Vagina (tissue), 2 donors: Measurements from ENCODE around the gene ARAF. TPM values are rescaled to one million over a fixed set of nuclear protein-coding genes. Genes with fewer than 3 reads are reported as not detected.

Experiments used
- DNase-seq, 2 donors: peaks; one replicate each; pipeline ENCODE4 v3.0.0-alpha.2; 2017; ENCODE audit errors: extremely low spot score in 2 of 2
- H3K27ac ChIP-seq: fragments of 200-600 bp; sonication (generic); one replicate; pipeline ENCODE4 v1.5.1; 2019
- H3K27me3 ChIP-seq: fragments of 200-600 bp; sonication (generic); one replicate; pipeline ENCODE4 v1.5.1; 2019
- H3K36me3 ChIP-seq, 2 donors: fragments of 200-600 bp; sonication (generic); one replicate each; pipeline ENCODE4 v1.5.1; 2017 to 2019
- H3K4me1 ChIP-seq: fragments of 200-600 bp; sonication (generic); one replicate; pipeline ENCODE4 v1.5.1; 2019
- H3K4me3 ChIP-seq, 2 donors: fragments of 200-600 bp; sonication (generic); 1 replicate in 1 of 2; 2 replicates in 1 of 2; pipeline ENCODE4 v1.5.1; 2016 to 2019
- H3K9me3 ChIP-seq: fragments of 200-600 bp; sonication (generic); one replicate; pipeline ENCODE4 v1.5.1; 2019
- CTCF ChIP-seq, 3 experiments: fragments of 450-650 bp in 2 of 3; fragments of 200-600 bp in 1 of 3; sonication (generic) in 1 of 3; IDR thresholded peaks; one replicate each; pipeline ENCODE4 v1.5.1; 2017 to 2019; ENCODE audit warnings: antibody characterized with exemption in 3 of 3, mild to moderate bottlenecking in 2 of 3, moderate library complexity in 2 of 3
- POLR2A ChIP-seq, 2 donors: fragments of 450-650 bp; IDR thresholded peaks; one replicate each; pipeline ENCODE4 v1.6.1; 2017; ENCODE audit warnings: antibody characterized with exemption in 2 of 2, mild to moderate bottlenecking in 2 of 2, moderate library complexity in 2 of 2
- POLR2AphosphoS5 ChIP-seq, 2 donors: sonication (generic); formaldehyde crosslinking; IDR thresholded peaks; one replicate each; pipeline ENCODE4 v1.9.0; 2017; ENCODE audit warnings: antibody characterized with exemption in 2 of 2, mild to moderate bottlenecking in 2 of 2, low read depth in 1 of 2; ENCODE audit not compliant: insufficient read depth in 1 of 2
- intact Hi-C: fragments of 100-400 bp; cut with DNase I; formaldehyde crosslinking; loops from one replicate; pipeline ENCODE4 v1.15.1; 2023
- microRNA-seq: library from miRNA; unstranded; fragments of <30 nt; microRNA quantifications from one replicate; pipeline ENCODE4, GENCODE V29; 2017; ENCODE audit warnings: borderline number of aligned reads, borderline replicate concordance
- small RNA-seq: library from RNA; depleted of rRNA; stranded (forward); fragments of <200 nt; gene quantifications from one replicate; pipeline ENCODE3, GENCODE V24; 2016
- total RNA-seq: library from RNA; depleted of rRNA; stranded (reverse); fragments of >200 nt; gene quantifications from one replicate; pipeline ENCODE4 v1.2.3, GENCODE V29; 2016

ARAF gene
- total RNA-seq, 1 donor from 2014 or later = 31.4 TPM

- TF ChIP-seq POLR2A (IDR thresholded peaks at IDR 0.05) (no peak), POLR2AphosphoS5 (IDR thresholded peaks at IDR 0.05; ENCODE audit: insufficient read depth in 1 of 2, low read depth in 1 of 2) (no peak), CTCF (IDR thresholded peaks at IDR 0.05) (no peak)
- Histone ChIP-seq H3K27me3 (no peaks in the 10 kb centered on the region), H3K4me3 (no peak overlapping the region), H3K9me3 (no peaks in the 10 kb centered on the region), H3K4me1 (peaks cover 4% of the 10 kb centered on the region), H3K27ac (no peak overlapping the region), H3K36me3 (no peaks in the 10 kb centered on the region)
- DNase-seq = peak in 1 of 2 donors; percentile 61
- intact Hi-C loops = no loop called here
Measured at GRCh38 chrX:47614618-47615017, 53.6 kb downstream of the ARAF start.

GRCh38 chrX:47618923-47619485 is 58.0 kb downstream of the ARAF start:
- no peaks in the 10 kb centered on the region for H3K36me3 ChIP-seq
- no peak for TF ChIP-seq POLR2AphosphoS5 (IDR thresholded peaks at IDR 0.05; ENCODE audit: insufficient read depth in 1 of 2, low read depth in 1 of 2)
- no peak for TF ChIP-seq CTCF (IDR thresholded peaks at IDR 0.05)
- TF ChIP-seq POLR2A (IDR thresholded peaks at IDR 0.05) = no peak
- no peaks in the 10 kb centered on the region for H3K9me3 ChIP-seq
- H3K4me3 ChIP-seq = peak overlapping the region in 1 of 2 donors; percentile 32
- intact Hi-C loops = no loop called here
- H3K27me3 ChIP-seq = no peaks in the 10 kb centered on the region
- H3K4me1 ChIP-seq = peaks cover 4% of the 10 kb centered on the region
- H3K27ac ChIP-seq = no peak overlapping the region
- DNase-seq = peak; percentile 25 to 76

GRCh38 chrX:47619486-47620302 is 58.7 kb downstream of the ARAF start, which contains the start of gene SYN1:
TSS of gene SYN1 (minus strand) at chrX:47619857. CDS start at chrX:47619728, 129 bp downstream.
- Histone ChIP-seq H3K27ac (no peak within 1 kb of the TSS), H3K36me3 (no peaks in the 10 kb centered on the region), H3K4me3 (peak within 1 kb of the TSS; percentile 13 to 32), H3K4me1 (peaks cover 4% of the 10 kb centered on the region), H3K27me3 (no peaks in the 10 kb centered on the region), H3K9me3 (no peaks in the 10 kb centered on the region)
- TF ChIP-seq POLR2A (IDR thresholded peaks at IDR 0.05) (no peak), POLR2AphosphoS5 (IDR thresholded peaks at IDR 0.05; ENCODE audit: insufficient read depth in 1 of 2, low read depth in 1 of 2) (no peak), CTCF (IDR thresholded peaks at IDR 0.05) (no peak)
- DNase-seq = peak; percentile 70 to 87
- intact Hi-C loops = no loop called here

GRCh38 chrX:47620303-47620685 is 59.3 kb downstream of the ARAF start:
- Histone ChIP-seq H3K36me3 (no peaks in the 10 kb centered on the region), H3K4me1 (peaks cover 4% of the 10 kb centered on the region), H3K4me3 (no peak overlapping the region), H3K9me3 (no peaks in the 10 kb centered on the region), H3K27me3 (no peaks in the 10 kb centered on the region), H3K27ac (no peak overlapping the region)
- TF ChIP-seq POLR2A (IDR thresholded peaks at IDR 0.05) = no peak
- no peak for TF ChIP-seq CTCF (IDR thresholded peaks at IDR 0.05)
- no peak for TF ChIP-seq POLR2AphosphoS5 (IDR thresholded peaks at IDR 0.05; ENCODE audit: insufficient read depth in 1 of 2, low read depth in 1 of 2)
- intact Hi-C loops = no loop called here
- peak; percentile 40 to 60 for DNase-seq

Small RNA genes lying within 50 kb of the gene (microRNA-seq; reads per million reads assigned to microRNA genes)
- not detected for gene MIR4769

Small RNA genes lying within 50 kb of the gene (small RNA-seq; reads per million reads assigned to genes)
- not detected for gene MIR4769

Other genes starting within 250 kb of the ARAF start
- gene ZNF157, start 190.6 kb upstream of the ARAF start, total RNA-seq = not detected
- 4.9 TPM for gene ZNF41, start 78.0 kb upstream of the ARAF start, total RNA-seq
- gene TIMP1, start 21.2 kb downstream of the ARAF start, total RNA-seq = 309 TPM
- 2.7 TPM for gene SYN1, start 58.7 kb downstream of the ARAF start, total RNA-seq
- gene CFP, start 68.7 kb downstream of the ARAF start, total RNA-seq = 0.74 TPM
- 18.9 TPM for gene ELK1, start 89.4 kb downstream of the ARAF start, total RNA-seq
- gene UXT, start 98.0 kb downstream of the ARAF start, total RNA-seq = 93.3 TPM